Spleen (tissue), 11 donors: Measurements from ENCODE around the gene ETV7. TPM values are rescaled to one million over a fixed set of nuclear protein-coding genes. Genes with fewer than 3 reads are reported as not detected.

Experiments used
- DNase-seq: peaks from one replicate; pipeline ENCODE4 v3.0.0-alpha.2; 2020
- H3K27ac ChIP-seq, 8 donors: fragments of 200-600 bp; sonication (generic) in 7 of 8; 1 replicate in 4 of 8; 2 replicates in 4 of 8; pipeline versions ENCODE4 v1.5.0 to v1.8.0; 2016 to 2021; ENCODE audit warnings: inconsistent platforms in 4 of 8, mild to moderate bottlenecking in 4 of 8, moderate library complexity in 1 of 8
- H3K27me3 ChIP-seq, 7 donors: fragments of 200-600 bp; sonication (generic) in 6 of 7; replicated peaks in 1 of 7; 1 replicate in 4 of 7; 2 replicates in 3 of 7; pipeline versions ENCODE4 v1.5.0 to v1.8.0; 2016 to 2021; ENCODE audit warnings: inconsistent platforms in 3 of 7, mild to moderate bottlenecking in 1 of 7
- H3K36me3 ChIP-seq, 6 donors: fragments of 200-600 bp; sonication (generic) in 5 of 6; 1 replicate in 4 of 6; 2 replicates in 2 of 6; pipeline versions ENCODE4 v1.5.0 to v1.8.0; 2016 to 2021; ENCODE audit warnings: inconsistent platforms in 2 of 6
- H3K4me1 ChIP-seq, 6 donors: fragments of 200-600 bp; sonication (generic) in 5 of 6; 1 replicate in 3 of 6; 2 replicates in 3 of 6; pipeline versions ENCODE4 v1.5.0 to v1.8.0; 2016 to 2021; ENCODE audit warnings: inconsistent platforms in 3 of 6
- H3K4me3 ChIP-seq, 8 donors: fragments of 200-600 bp; sonication (generic) in 7 of 8; 1 replicate in 4 of 8; 2 replicates in 4 of 8; pipeline versions ENCODE4 v1.5.0 to v1.8.0; 2016 to 2021; ENCODE audit warnings: inconsistent platforms in 4 of 8, mild to moderate bottlenecking in 4 of 8, moderate library complexity in 2 of 8
- H3K9me3 ChIP-seq, 8 donors: fragments of 200-600 bp; sonication (generic) in 7 of 8; 1 replicate in 4 of 8; 2 replicates in 4 of 8; pipeline versions ENCODE4 v1.5.0 to v1.8.0; 2016 to 2021; ENCODE audit warnings: inconsistent platforms in 4 of 8
- CTCF ChIP-seq, 11 experiments: fragments of 200-600 bp in 7 of 11; fragments of 450-650 bp in 4 of 11; sonication (generic) in 4 of 11; IDR thresholded peaks in 8 of 11; conservative IDR thresholded peaks in 3 of 11; 1 replicate in 7 of 11; 2 replicates in 4 of 11; pipeline versions ENCODE4 v1.4.0 to v1.8.0; 2016 to 2021; ENCODE audit warnings: antibody characterized with exemption in 11 of 11, inconsistent platforms in 4 of 11, mild to moderate bottlenecking in 1 of 11
- POLR2A ChIP-seq, 3 donors: fragments of 450-650 bp; IDR thresholded peaks; one replicate each; pipeline ENCODE4 v1.5.1; 2017; ENCODE audit warnings: antibody characterized with exemption in 3 of 3, mild to moderate bottlenecking in 1 of 3
- POLR2AphosphoS5 ChIP-seq, 3 donors: sonication (generic); formaldehyde crosslinking; IDR thresholded peaks; one replicate each; pipeline ENCODE4 v1.5.1; 2017; ENCODE audit warnings: antibody characterized with exemption in 3 of 3
- WGBS, 5 donors: extraction: QIAGEN DNeasy Blood & Tissue Kit in 3 of 5; methylation state at CpG; one replicate each; pipeline versions ENCODE4 v1.1.5 to v1.1.7; 2013 to 2018; 5-methylcytosine and 5-hydroxymethylcytosine counted together
- intact Hi-C: fragments of 100-400 bp; cut with DNase I; formaldehyde crosslinking; loops from one replicate; pipeline ENCODE4 v1.15.0; 2023; ENCODE audit warnings: low total_unique reads
- polyA plus RNA-seq, 3 donors: library from polyadenylated mRNA; stranded (reverse); fragments of 200-250 nt; gene quantifications; one replicate each; pipeline ENCODE4 v1.2.1, GENCODE V29; 2013
- total RNA-seq, 7 donors: library from RNA; depleted of rRNA in 3 of 7; stranded (reverse); fragments of >200 nt in 3 of 7; fragmentation: NEBNext Ultra II Directional in 4 of 7; extraction: Animal tissue kit (Norgen Biotek cat#: 25700) in 4 of 7; gene quantifications; one replicate each; pipeline versions ENCODE4 v1.1.0 to v1.2.1, GENCODE V29; 2016 to 2021
- donor health status: healthy with polysubstance abuse.
- donor health status: DM: no; HTN: no; CAD: no; lungs with moderate emphysema.
- donor health status: DM: no; HTN: no; CAD: no.
- donor health status: Bipolar disorder and iron deficiency.
- donor health status: healthy.
- donor health status: DM: no; HTN: no; CAD: no.
- donor health status: DM: yes; HTN: yes; CAD: no.

The ETV7 gene
- total and polyA plus RNA-seq, 10 donors = 0.51 to 4.5 (median 2.0) TPM

DNA sequence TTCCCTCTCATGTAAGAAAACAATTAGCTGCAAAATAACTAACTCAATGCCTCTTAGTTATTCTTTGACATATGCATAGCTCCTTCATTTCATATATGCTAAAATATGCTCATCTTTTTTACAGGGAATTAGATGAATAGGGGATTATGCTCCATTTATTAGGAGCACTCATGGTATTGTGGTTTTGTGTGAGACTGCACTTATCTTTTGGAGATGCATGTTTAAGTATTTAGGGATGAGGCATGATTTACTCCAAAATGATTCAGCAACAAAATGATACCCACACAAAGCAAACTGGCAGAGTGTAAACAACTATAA lies 59.6 kb downstream of the ETV7 start:
- Histone ChIP-seq H3K36me3 (no peaks in the 10 kb centered on the region), H3K27ac (no peak overlapping the region), H3K27me3 (peaks cover 0 to 50% (median under 1%) of the 10 kb centered on the region in 7 donors), H3K4me3 (no peak overlapping the region), H3K9me3 (no peaks in the 10 kb centered on the region), H3K4me1 (no peaks in the 10 kb centered on the region)
- TF ChIP-seq POLR2AphosphoS5 (IDR thresholded peaks at IDR 0.05) (no peak), POLR2A (IDR thresholded peaks at IDR 0.05) (no peak), CTCF (IDR thresholded peaks at IDR 0.05 in 8 of 11, conservative IDR thresholded peaks at IDR 0.05 in 3 of 11) (no peak)
- DNase-seq = no peak
- intact Hi-C loops = no loop called here

- DNase-seq = no peak
- WGBS, 5 donors = 35 to 56% (median 41%) methylated on average over 6 of the region's 6 CpGs
- TF ChIP-seq POLR2A (IDR thresholded peaks at IDR 0.05) (no peak), CTCF (IDR thresholded peaks at IDR 0.05 in 8 of 11, conservative IDR thresholded peaks at IDR 0.05 in 3 of 11) (no peak), POLR2AphosphoS5 (IDR thresholded peaks at IDR 0.05) (no peak)
- intact Hi-C loops = no loop called here
- H3K27me3 ChIP-seq = peaks cover 0 to 45% (median 0%) of the 10 kb centered on the region in 7 donors
- H3K27ac ChIP-seq = no peak overlapping the region
- H3K36me3 ChIP-seq = no peaks in the 10 kb centered on the region
- no peaks in the 10 kb centered on the region for H3K9me3 ChIP-seq
- H3K4me3 ChIP-seq = no peak overlapping the region
- no peaks in the 10 kb centered on the region for H3K4me1 ChIP-seq
Observed at GRCh38 chr6:36327226-36327918, 60.1 kb downstream of the ETV7 start.

DNA sequence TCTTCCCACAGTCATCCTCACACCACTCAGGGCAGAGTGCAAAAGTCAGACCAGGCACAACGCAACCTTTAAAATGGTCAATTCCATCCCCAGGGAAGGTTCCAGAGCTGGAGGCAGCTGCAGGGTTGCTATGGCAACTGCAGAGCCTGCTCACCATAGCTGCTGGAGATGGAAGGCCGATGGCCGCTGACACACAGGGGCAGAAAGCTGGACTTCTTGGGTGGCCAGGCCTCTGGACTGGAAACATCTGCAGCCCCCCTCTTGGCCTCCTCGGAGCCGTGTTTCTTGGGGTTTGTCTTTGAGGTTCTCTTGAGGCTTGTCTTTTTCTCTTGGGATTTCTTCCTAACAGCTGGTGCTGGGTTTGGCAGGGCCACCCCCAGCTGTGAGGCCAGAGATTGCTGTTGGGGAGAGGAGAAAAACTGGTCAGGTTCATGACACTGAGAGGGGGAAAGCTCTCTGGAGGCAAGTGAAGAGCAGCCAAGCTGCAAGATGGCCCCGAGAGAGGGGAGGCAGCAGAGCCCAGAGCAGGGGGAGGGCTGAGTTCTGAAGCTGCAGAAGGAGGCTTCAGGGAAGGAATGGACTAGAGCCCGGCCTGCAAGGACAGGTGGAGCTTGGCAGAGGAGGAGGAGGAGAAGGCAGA lies 61.0 kb downstream of the ETV7 start:
- TF ChIP-seq POLR2AphosphoS5 (IDR thresholded peaks at IDR 0.05) = no peak
- no peak for TF ChIP-seq CTCF (IDR thresholded peaks at IDR 0.05 in 8 of 11, conservative IDR thresholded peaks at IDR 0.05 in 3 of 11)
- no peak for TF ChIP-seq POLR2A (IDR thresholded peaks at IDR 0.05)
- H3K9me3 ChIP-seq = no peaks in the 10 kb centered on the region
- H3K27me3 ChIP-seq = peaks cover 0 to 45% (median 0%) of the 10 kb centered on the region in 7 donors
- no peaks in the 10 kb centered on the region for H3K4me1 ChIP-seq
- no peak for DNase-seq
- no peaks in the 10 kb centered on the region for H3K36me3 ChIP-seq
- intact Hi-C loops = no loop called here
- no peak overlapping the region for H3K27ac ChIP-seq
- no peak overlapping the region for H3K4me3 ChIP-seq
- WGBS, 5 donors = 70 to 74% (median 72%) methylated on average over 7 of the region's 7 CpGs

DNA sequence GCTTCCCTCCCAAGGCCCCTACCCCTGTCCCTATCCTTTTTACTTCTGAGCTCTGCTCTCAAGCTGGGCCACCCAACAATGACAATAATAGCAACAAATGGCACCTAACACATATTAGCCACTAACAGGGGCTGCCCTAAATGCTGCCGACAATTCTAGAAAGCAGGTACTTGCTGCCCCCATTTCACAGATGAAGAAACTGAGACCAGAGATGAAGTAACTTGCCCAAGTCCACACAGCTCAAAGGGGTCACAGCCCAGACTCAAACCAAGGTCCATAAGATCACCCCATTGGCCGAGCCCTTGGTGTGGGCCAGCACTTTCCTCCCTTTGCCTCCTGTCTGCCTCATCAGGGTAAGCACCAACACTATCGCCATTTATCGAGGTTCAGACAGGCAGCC lies 62.8 kb downstream of the ETV7 start:
- Histone ChIP-seq H3K4me3 (no peak overlapping the region), H3K36me3 (no peaks in the 10 kb centered on the region), H3K27ac (no peak overlapping the region), H3K27me3 (peaks cover 0 to 29% (median 0%) of the 10 kb centered on the region in 7 donors), H3K9me3 (no peaks in the 10 kb centered on the region), H3K4me1 (no peaks in the 10 kb centered on the region)
- TF ChIP-seq POLR2AphosphoS5 (IDR thresholded peaks at IDR 0.05) = no peak
- no peak for TF ChIP-seq CTCF (IDR thresholded peaks at IDR 0.05 in 8 of 11, conservative IDR thresholded peaks at IDR 0.05 in 3 of 11)
- no peak for TF ChIP-seq POLR2A (IDR thresholded peaks at IDR 0.05)
- no peak for DNase-seq
- 92 to 100% (median 94%) methylated on average over 4 of the region's 4 CpGs for WGBS, 5 donors
- intact Hi-C loops = no loop called here
